RKO (cell line): ENCODE data around the gene SULT1C4.
A peak's percentile ranks its signal among the peaks of the same experiment; 100 is the strongest.
"Not testable (repeated sequence)": the region's sequence is repeated elsewhere in the genome, so short reads cannot be mapped to it uniquely, and the experiment has no call there.

Experiments used
- DNase-seq: peaks from one replicate; pipeline ENCODE4 v3.0.0-alpha.2; 2016; ENCODE audit warnings: low spot score

Gene SULT1C4

GRCh38 chr2:108413711-108414095 lies 35.9 kb downstream of the SULT1C4 start:
- DNase-seq, result no peak

- DNase-seq, result no peak
Observed at GRCh38 chr2:108414256-108414876, 36.6 kb downstream of the SULT1C4 start.

GRCh38 chr2:108414945-108415344 lies 37.2 kb downstream of the SULT1C4 start:
- DNase-seq, result no peak

- DNase-seq, result peak; percentile 23
Observed at GRCh38 chr2:108417254-108417653, 39.5 kb downstream of the SULT1C4 start.

- DNase-seq, result no peak
Observed at GRCh38 chr2:108418416-108418815, 40.7 kb downstream of the SULT1C4 start.

- no peak for DNase-seq
Observed at GRCh38 chr2:108423067-108423466, 45.3 kb downstream of the SULT1C4 start.

- no peak for DNase-seq
Observed at GRCh38 chr2:108423502-108424251, 45.9 kb downstream of the SULT1C4 start.

GRCh38 chr2:108428286-108429009 lies 50.7 kb downstream of the SULT1C4 start:
- DNase-seq, result no peak

GRCh38 chr2:108435578-108435977 lies 57.8 kb downstream of the SULT1C4 start:
- DNase-seq, result not testable (repeated sequence)

- no peak for DNase-seq
Observed at GRCh38 chr2:108436976-108437375, 59.2 kb downstream of the SULT1C4 start.
